ENCODE measurements around the gene DLD. TPM values are rescaled to one million over a fixed set of nuclear protein-coding genes. Genes with fewer than 3 reads are reported as not detected.

The DLD gene
- total and polyA plus RNA-seq, 2 of the 8 experiments (the other 6 are each of a cell fraction or from before 2014, with no cell fraction given): 63.7 to 88.5 TPM

DNA sequence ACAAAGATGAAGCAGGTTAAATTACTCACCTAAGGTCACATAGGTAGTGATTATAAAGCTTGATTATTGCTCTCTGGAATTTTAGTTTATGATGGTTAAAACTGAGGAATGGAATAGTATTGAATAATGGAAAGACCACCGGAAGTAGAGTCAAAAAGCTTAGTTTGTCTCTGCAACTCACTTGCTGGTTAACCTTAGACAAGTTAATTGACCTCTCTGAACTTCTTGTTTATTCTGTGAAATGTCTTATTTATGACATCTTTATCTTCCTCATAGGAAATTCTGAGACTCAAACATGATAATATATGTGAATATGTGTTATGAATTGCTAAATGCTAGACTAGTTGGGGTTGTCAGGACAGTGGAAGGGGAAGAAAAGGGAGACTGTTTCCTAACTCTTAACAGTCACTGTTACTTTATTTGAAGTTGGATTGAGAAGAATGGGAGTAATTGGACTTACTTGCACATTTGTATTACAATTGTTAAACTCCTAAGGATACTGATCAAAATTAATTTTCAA, 9.6 kb downstream of the DLD start (continued):
- TF ChIP-seq, protein P1, sequence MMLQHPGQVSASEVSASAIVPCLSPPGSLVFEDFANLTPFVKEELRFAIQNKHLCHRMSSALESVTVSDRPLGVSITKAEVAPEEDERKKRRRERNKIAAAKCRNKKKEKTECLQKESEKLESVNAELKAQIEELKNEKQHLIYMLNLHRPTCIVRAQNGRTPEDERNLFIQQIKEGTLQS (IDR thresholded peaks at IDR 0.05; ENCODE audit: insufficient read depth, low read depth, low read length): no peak
- TF ChIP-seq, protein P2, sequence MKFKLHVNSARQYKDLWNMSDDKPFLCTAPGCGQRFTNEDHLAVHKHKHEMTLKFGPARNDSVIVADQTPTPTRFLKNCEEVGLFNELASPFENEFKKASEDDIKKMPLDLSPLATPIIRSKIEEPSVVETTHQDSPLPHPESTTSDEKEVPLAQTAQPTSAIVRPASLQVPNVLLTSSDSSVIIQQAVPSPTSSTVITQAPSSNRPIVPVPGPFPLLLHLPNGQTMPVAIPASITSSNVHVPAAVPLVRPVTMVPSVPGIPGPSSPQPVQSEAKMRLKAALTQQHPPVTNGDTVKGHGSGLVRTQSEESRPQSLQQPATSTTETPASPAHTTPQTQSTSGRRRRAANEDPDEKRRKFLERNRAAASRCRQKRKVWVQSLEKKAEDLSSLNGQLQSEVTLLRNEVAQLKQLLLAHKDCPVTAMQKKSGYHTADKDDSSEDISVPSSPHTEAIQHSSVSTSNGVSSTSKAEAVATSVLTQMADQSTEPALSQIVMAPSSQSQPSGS (IDR thresholded peaks at IDR 0.05; ENCODE audit: low read length): no peak

Data from H1 (cell line).